Right lobe of liver (tissue), 6 donors: Measurements from ENCODE around the gene CADM2. TPM values are rescaled to one million over a fixed set of nuclear protein-coding genes. Genes with fewer than 3 reads are reported as not detected.

Source experiments
- ATAC-seq, 4 donors: fragments of 200-7000 bp; cut with Tn5 transposase; one replicate each; pipeline ENCODE4 v1.9.1; 2020; ENCODE audit warnings: mild to moderate bottlenecking in 4 of 4, moderate library complexity in 4 of 4
- DNase-seq, 3 donors: peaks; one replicate each; pipeline ENCODE4 v3.0.0-alpha.2; 2020
- H3K27ac ChIP-seq, 3 donors: fragments of 200-600 bp; one replicate each; pipeline ENCODE4 v1.8.0; 2022
- H3K27me3 ChIP-seq, 2 donors: fragments of 200-600 bp; one replicate each; pipeline ENCODE4 v1.8.0; 2022
- H3K36me3 ChIP-seq, 4 donors: fragments of 200-600 bp; sonication (generic) in 1 of 4; one replicate each; pipeline versions ENCODE4 v1.5.1 to v1.8.0; 2017 to 2022; ENCODE audit warnings: control low read depth in 1 of 4
- H3K4me1 ChIP-seq, 4 donors: fragments of 200-600 bp; sonication (generic) in 1 of 4; one replicate each; pipeline versions ENCODE4 v1.5.1 to v1.8.0; 2017 to 2022; ENCODE audit warnings: control low read depth in 1 of 4
- H3K4me3 ChIP-seq, 3 donors: fragments of 200-600 bp; one replicate each; pipeline ENCODE4 v1.8.0; 2022
- H3K9me3 ChIP-seq, 4 donors: fragments of 200-600 bp; sonication (generic) in 1 of 4; one replicate each; pipeline versions ENCODE4 v1.5.1 to v1.8.0; 2017 to 2022; ENCODE audit warnings: control low read depth in 1 of 4
- CTCF ChIP-seq, 4 donors: fragments of 200-600 bp in 3 of 4; fragments of 450-650 bp in 1 of 4; IDR thresholded peaks; one replicate each; pipeline versions ENCODE4 v1.5.1 to v1.8.0; 2016 to 2022; ENCODE audit warnings: antibody characterized with exemption in 4 of 4, mild to moderate bottlenecking in 2 of 4
- POLR2A ChIP-seq: fragments of 450-650 bp; IDR thresholded peaks from one replicate; pipeline ENCODE4 v1.6.1; 2017; ENCODE audit warnings: antibody characterized with exemption, mild to moderate bottlenecking
- WGBS: methylation state at CpG from one replicate; pipeline ENCODE4 v1.1.6; 2018; ENCODE audit warnings: low coverage, low lambda C conversion rate; ENCODE audit not compliant: insufficient coverage; ENCODE audit errors: missing lambda C conversion rate; 5-methylcytosine and 5-hydroxymethylcytosine counted together
- intact Hi-C, 2 donors: fragments of 100-400 bp; cut with DNase I; formaldehyde crosslinking; loops; one replicate each; pipeline versions ENCODE4 v1.11.2 to v1.14.1; 2022
- total RNA-seq, 6 experiments: library from RNA; depleted of rRNA in 2 of 6; stranded (reverse); fragments of >200 nt in 2 of 6; fragmentation: NEBNext Ultra II Directional in 3 of 6; extraction: Animal tissue kit (Norgen Biotek cat#: 25700) in 3 of 6; gene quantifications; one replicate each; pipeline versions ENCODE4 v1.1.0 to v1.2.4, GENCODE V29; 2016 to 2023
- donor health status: DM: no; HTN: yes; CAD: no.
- donor health status: DM: no; HTN: no; CAD: no.
- donor health status: DM: no; HTN: no; CAD: no.
- donor health status: DM: no; HTN: yes; CAD: no.
- donor health status: DM: no; HTN: yes; CAD: no.

Gene CADM2
- total RNA-seq, 6 experiments from 2014 or later: under 0.01 to 1.7 (median 0.15) TPM

GRCh38 chr3:85394424-85394823 lies 435.6 kb downstream of the CADM2 start:
- intact Hi-C loops: no loop called here
- Histone ChIP-seq H3K4me3 (no peak overlapping the region), H3K27ac (no peak overlapping the region), H3K36me3 (no peaks in the 10 kb centered on the region), H3K9me3 (no peaks in the 10 kb centered on the region), H3K27me3 (no peaks in the 10 kb centered on the region), H3K4me1 (no peaks in the 10 kb centered on the region)
- 0% methylated on average over 1 of the region's 1 CpG for WGBS
- no peak for TF ChIP-seq CTCF (IDR thresholded peaks at IDR 0.05)
- no peak for TF ChIP-seq POLR2A
- DNase-seq (no peak), ATAC-seq (no peak)

- WGBS: 41% methylated on average over 2 of the region's 2 CpGs
- intact Hi-C loops: no loop called here
- no peak for TF ChIP-seq POLR2A
- no peaks in the 10 kb centered on the region for H3K9me3 ChIP-seq
- DNase-seq (no peak), ATAC-seq (no peak)
- no peak overlapping the region for H3K27ac ChIP-seq
- no peaks in the 10 kb centered on the region for H3K4me1 ChIP-seq
- no peak overlapping the region for H3K4me3 ChIP-seq
- no peaks in the 10 kb centered on the region for H3K36me3 ChIP-seq
- H3K27me3 ChIP-seq: no peaks in the 10 kb centered on the region
Measured at GRCh38 chr3:85397434-85397833, 438.6 kb downstream of the CADM2 start.

GRCh38 chr3:85426121-85426520 lies 467.3 kb downstream of the CADM2 start:
- ATAC-seq (no peak), DNase-seq (no peak)
- TF ChIP-seq CTCF (IDR thresholded peaks at IDR 0.05) (no peak), POLR2A (no peak)
- Histone ChIP-seq H3K27me3 (no peaks in the 10 kb centered on the region), H3K36me3 (no peaks in the 10 kb centered on the region), H3K9me3 (no peaks in the 10 kb centered on the region), H3K4me1 (no peaks in the 10 kb centered on the region), H3K27ac (no peak overlapping the region), H3K4me3 (no peak overlapping the region)
- intact Hi-C loops: no loop called here
- WGBS: 49% methylated on average over 4 of the region's 4 CpGs

- Histone ChIP-seq H3K27ac (no peak overlapping the region), H3K4me3 (no peak overlapping the region), H3K9me3 (no peaks in the 10 kb centered on the region), H3K36me3 (no peaks in the 10 kb centered on the region), H3K4me1 (no peaks in the 10 kb centered on the region), H3K27me3 (no peaks in the 10 kb centered on the region)
- DNase-seq (no peak), ATAC-seq (no peak)
- no peak for TF ChIP-seq POLR2A
- TF ChIP-seq CTCF (IDR thresholded peaks at IDR 0.05): no peak
- intact Hi-C loops: no loop called here
- WGBS: 21% methylated on average over 1 of the region's 1 CpG
Measured at GRCh38 chr3:85427467-85427866, 468.7 kb downstream of the CADM2 start.

- Histone ChIP-seq H3K27ac (no peak overlapping the region), H3K9me3 (no peaks in the 10 kb centered on the region), H3K4me3 (no peak overlapping the region), H3K4me1 (no peaks in the 10 kb centered on the region), H3K27me3 (no peaks in the 10 kb centered on the region), H3K36me3 (no peaks in the 10 kb centered on the region)
- DNase-seq (no peak), ATAC-seq (no peak)
- intact Hi-C loops: no loop called here
- TF ChIP-seq POLR2A (no peak), CTCF (IDR thresholded peaks at IDR 0.05) (no peak)
- WGBS: 54% methylated on average over 4 of the region's 5 CpGs
Measured at GRCh38 chr3:85432081-85432480, 473.3 kb downstream of the CADM2 start.
